CD4-positive, alpha-beta T cell treated with Interleukin-6 at 100 ng/mL for 8 hours (primary cell): ENCODE measurements around the gene TNFRSF6B.
"Not testable (repeated sequence)": the region's sequence is repeated elsewhere in the genome, so short reads cannot be mapped to it uniquely, and the experiment has no call there.

Experiments
- DNase-seq: peaks from one replicate; pipeline ENCODE4 v3.0.0-alpha.2; 2020; ENCODE audit warnings: mixed read lengths, low spot score

TNFRSF6B gene

GRCh38 chr20:63662813-63663189 is 33.7 kb upstream of the TNFRSF6B start:
- DNase-seq: no peak

GRCh38 chr20:63663332-63664066 is 33.0 kb upstream of the TNFRSF6B start:
- no peak for DNase-seq

- no peak for DNase-seq
Measured at GRCh38 chr20:63664143-63664851, 32.2 kb upstream of the TNFRSF6B start.

- no peak for DNase-seq
Measured at GRCh38 chr20:63664861-63665594, 31.4 kb upstream of the TNFRSF6B start.

- DNase-seq: no peak
Measured at GRCh38 chr20:63665708-63666107, 30.7 kb upstream of the TNFRSF6B start.

- no peak for DNase-seq
Measured at GRCh38 chr20:63667858-63668257, 28.6 kb upstream of the TNFRSF6B start.

GRCh38 chr20:63668351-63668750 is 28.1 kb upstream of the TNFRSF6B start:
- no peak for DNase-seq

GRCh38 chr20:63671695-63672094 is 24.8 kb upstream of the TNFRSF6B start:
- DNase-seq: not testable (repeated sequence)

GRCh38 chr20:63672666-63673065 is 23.8 kb upstream of the TNFRSF6B start:
- no peak for DNase-seq

- no peak for DNase-seq
Measured at GRCh38 chr20:63673951-63674350, 22.5 kb upstream of the TNFRSF6B start.

- no peak for DNase-seq
Measured at GRCh38 chr20:63675681-63676368, 20.6 kb upstream of the TNFRSF6B start.

GRCh38 chr20:63678071-63678470 is 18.4 kb upstream of the TNFRSF6B start:
- no peak for DNase-seq

GRCh38 chr20:63678667-63679465 is 17.6 kb upstream of the TNFRSF6B start:
- no peak for DNase-seq

GRCh38 chr20:63679799-63680305 is 16.6 kb upstream of the TNFRSF6B start:
- no peak for DNase-seq

GRCh38 chr20:63680427-63680826 is 16.0 kb upstream of the TNFRSF6B start:
- no peak for DNase-seq

GRCh38 chr20:63680857-63681608 is 15.4 kb upstream of the TNFRSF6B start:
- DNase-seq: no peak

- no peak for DNase-seq
Measured at GRCh38 chr20:63681609-63682142, 14.8 kb upstream of the TNFRSF6B start.

- DNase-seq: no peak
Measured at GRCh38 chr20:63682384-63683139, 13.9 kb upstream of the TNFRSF6B start.

- DNase-seq: no peak
Measured at GRCh38 chr20:63685269-63686026, 11.0 kb upstream of the TNFRSF6B start.
